Peyer's patch (tissue), 4 donors: ENCODE measurements around the gene DHTKD1.

Experiments
- POLR2A ChIP-seq, 2 donors: fragments of 450-650 bp; IDR thresholded peaks; one replicate each; pipeline ENCODE4 v1.5.1; 2017; ENCODE audit warnings: antibody characterized with exemption in 2 of 2, mild to moderate bottlenecking in 2 of 2, moderate library complexity in 2 of 2
- TF ChIP-seq, protein P1 (sequence below), 6 experiments: fragments of 450-650 bp in 4 of 6; fragments of 200-600 bp in 2 of 6; sonication (generic) in 1 of 6; IDR thresholded peaks; one replicate each; pipeline ENCODE4 v1.5.1; 2017 to 2019; ENCODE audit warnings: antibody characterized with exemption in 6 of 6, mild to moderate bottlenecking in 3 of 6, moderate library complexity in 1 of 6

DNA sequence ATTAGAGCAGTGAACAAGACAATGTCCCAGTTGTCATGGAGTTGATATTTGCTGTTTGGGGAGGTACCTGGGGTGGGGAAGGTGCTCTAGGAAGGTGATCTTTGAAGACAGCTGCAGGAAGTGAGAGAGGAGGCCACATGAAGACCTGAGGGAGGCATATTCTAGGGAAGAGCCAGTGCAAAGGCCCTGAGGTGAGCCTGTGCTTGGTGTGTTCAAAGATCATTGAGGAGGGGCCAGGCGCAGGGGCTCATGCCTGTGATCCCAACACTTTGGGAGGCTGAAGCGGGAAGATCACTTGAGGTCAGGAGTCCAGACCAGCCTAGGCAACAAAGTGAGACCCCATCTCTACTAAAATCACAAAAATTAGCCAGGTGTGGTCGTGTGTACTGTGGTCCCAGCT, 75.8 kb downstream of the DHTKD1 start:
- TF ChIP-seq, protein P1, sequence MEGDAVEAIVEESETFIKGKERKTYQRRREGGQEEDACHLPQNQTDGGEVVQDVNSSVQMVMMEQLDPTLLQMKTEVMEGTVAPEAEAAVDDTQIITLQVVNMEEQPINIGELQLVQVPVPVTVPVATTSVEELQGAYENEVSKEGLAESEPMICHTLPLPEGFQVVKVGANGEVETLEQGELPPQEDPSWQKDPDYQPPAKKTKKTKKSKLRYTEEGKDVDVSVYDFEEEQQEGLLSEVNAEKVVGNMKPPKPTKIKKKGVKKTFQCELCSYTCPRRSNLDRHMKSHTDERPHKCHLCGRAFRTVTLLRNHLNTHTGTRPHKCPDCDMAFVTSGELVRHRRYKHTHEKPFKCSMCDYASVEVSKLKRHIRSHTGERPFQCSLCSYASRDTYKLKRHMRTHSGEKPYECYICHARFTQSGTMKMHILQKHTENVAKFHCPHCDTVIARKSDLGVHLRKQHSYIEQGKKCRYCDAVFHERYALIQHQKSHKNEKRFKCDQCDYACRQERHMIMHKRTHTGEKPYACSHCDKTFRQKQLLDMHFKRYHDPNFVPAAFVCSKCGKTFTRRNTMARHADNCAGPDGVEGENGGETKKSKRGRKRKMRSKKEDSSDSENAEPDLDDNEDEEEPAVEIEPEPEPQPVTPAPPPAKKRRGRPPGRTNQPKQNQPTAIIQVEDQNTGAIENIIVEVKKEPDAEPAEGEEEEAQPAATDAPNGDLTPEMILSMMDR (IDR thresholded peaks at IDR 0.05), result no peak
- no peak for TF ChIP-seq POLR2A (IDR thresholded peaks at IDR 0.05)
